DMS 273 (cell line): ENCODE measurements around the gene PLCZ1.
"Not testable (repeated sequence)": the region's sequence is repeated elsewhere in the genome, so short reads cannot be mapped to it uniquely, and the experiment has no call there.

Source experiments
- DNase-seq: peaks from one replicate; lab custom pipeline; 2025; ENCODE audit not compliant: unreplicated experiment; lab: John Stamatoyannopoulos, UW

Gene PLCZ1

DNA sequence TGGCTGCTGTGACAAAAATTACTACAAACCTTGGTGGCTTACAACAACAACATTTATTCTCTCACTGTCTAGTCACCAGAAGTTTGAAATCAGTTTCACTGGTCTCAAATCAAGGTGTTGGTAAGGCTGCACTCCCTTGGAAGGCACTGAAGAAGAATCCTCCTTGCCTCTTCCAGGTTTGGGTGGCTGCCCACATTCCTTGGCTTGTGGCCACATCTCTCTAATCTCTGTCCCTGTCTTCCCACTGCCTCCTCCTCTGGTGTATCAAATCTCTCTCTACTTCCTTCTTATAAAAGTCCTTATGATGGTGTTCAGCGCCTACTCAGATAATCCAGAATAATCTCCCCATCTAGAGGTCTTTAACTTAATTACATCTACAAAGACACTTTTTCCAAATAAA, 31.0 kb downstream of the PLCZ1 start:
- DNase-seq: no peak

GRCh38 chr12:18703911-18704310, 33.9 kb downstream of the PLCZ1 start:
- DNase-seq: no peak

DNA sequence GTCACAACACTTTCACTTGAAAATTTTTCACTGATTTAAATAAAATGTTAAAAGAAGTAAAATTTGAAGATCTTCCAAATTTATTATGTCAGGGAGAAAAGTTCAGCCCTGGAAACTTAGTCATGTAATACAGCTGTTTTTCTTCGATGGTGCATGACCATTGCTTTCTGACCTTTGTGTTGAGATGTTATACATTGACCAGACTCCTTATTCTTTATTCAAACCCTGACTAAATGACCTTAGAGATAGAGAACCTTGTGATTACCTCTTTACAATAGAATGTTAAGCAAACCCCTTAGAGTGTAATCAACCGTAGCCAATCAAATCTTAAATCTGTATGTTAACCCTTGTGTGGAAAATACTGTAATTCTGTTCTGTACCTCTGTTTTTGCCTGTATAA, 34.5 kb downstream of the PLCZ1 start:
- no peak for DNase-seq

DNA sequence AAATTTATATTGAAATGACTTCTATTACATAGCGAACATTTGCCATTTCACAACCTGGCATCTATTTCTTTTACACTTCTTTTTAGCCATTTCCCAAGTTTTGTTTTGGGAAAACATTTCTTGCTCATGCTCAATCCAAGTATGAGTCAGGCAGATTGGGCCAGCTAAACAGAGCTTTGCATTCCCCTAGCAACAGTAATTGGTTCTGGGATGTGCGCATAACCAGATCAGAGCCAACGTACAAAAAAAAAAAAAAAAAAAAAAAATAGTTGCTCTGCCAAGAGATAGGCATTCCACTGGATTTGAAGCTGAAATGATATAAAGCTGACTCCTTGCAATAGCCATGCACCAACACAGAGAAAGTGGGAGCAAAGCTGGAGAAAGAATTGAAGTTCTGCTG, 37.5 kb downstream of the PLCZ1 start:
- DNase-seq: no peak

GRCh38 chr12:18696971-18697602, 40.7 kb downstream of the PLCZ1 start:
- no peak for DNase-seq

- not testable (repeated sequence) for DNase-seq
Observed at GRCh38 chr12:18693986-18694385, 43.8 kb downstream of the PLCZ1 start.

DNA sequence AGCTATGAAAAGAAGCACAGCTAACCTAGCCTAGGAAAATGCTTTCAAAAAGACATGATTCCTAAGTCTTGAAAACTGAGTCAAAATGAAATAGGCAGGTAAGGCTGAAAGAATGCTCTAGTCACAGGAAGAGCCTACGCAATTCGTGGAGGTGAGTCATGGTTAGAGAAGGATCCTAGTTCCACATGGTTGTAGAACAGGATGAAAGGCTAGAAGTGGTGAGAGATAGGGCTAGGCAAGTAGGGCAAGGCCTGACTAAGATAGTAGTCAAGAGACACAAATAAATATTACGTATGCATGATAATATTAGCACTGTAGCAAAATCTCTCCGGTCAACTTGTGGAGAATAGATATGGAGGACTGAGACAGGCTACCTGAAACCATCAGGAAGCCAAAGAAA, 47.2 kb downstream of the PLCZ1 start:
- DNase-seq: no peak

DNA sequence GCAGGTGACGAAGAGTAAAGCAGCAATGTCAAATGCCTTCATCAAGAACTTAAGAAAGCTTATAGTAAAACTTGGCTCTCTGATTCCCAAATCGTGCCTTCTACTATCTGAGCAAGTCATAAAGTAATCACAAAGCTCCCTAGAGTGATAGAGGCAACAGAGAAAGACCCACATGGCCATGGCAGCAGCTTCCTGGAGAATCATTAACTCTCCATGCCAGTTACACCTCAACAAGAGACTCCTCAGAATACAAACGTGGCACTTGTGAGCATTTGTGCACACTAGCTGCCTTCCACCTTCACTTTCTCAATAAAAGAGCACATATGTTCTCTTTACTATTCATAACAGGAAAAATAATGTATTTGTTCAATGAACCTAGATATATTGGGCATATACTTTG, 48.0 kb downstream of the PLCZ1 start:
- DNase-seq: no peak

DNA sequence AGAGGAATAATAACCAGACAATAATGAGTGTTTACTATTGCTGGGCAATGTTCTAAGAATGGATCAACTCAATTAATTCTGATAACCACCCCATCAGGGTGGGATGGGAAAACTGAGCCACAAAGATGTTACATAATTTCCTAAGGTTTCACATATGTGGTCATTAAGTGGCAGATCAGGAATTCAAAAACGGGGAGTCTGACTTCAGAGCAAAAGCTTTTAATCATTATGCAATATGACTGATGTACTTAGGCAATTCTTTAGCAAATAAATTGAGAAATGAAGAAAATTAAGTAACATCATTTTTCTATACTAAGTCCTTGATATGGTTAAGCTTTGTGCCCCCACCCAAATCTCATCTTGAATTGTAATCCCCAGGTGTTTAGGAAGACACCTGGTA, 53.4 kb downstream of the PLCZ1 start:
- no peak for DNase-seq

- no peak for DNase-seq
Observed at GRCh38 chr12:18683327-18684013, 54.3 kb downstream of the PLCZ1 start.

GRCh38 chr12:18681818-18682217, 56.0 kb downstream of the PLCZ1 start:
- no peak for DNase-seq

DNA sequence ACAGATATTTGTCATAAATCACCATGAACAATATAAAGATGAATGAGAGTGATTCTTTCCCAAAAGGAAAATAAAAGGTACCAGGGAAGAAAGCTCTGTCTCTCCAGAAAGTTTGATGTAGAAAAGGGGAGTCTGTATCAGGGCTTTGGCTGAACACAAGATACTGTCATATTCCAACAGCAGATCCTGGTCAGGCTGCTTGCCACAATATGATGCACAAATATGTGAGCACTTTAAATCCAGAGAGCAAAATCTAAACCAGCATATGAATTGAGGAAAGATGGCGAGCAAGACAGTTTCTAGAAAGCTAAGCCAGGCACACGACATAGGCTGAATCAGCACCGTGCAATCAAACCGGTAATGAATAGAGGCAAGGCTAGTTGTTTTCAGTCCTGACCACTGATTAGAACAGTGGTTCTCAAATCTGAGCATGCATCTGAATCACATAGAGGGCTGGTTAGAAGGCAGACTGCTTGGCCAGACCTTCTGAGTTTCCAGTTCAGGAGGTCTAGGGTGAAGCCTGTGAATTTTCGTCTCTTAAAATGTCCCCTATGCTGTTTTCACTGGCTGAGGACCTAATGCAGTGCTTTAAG, 60.7 kb downstream of the PLCZ1 start:
- DNase-seq: no peak

DNA sequence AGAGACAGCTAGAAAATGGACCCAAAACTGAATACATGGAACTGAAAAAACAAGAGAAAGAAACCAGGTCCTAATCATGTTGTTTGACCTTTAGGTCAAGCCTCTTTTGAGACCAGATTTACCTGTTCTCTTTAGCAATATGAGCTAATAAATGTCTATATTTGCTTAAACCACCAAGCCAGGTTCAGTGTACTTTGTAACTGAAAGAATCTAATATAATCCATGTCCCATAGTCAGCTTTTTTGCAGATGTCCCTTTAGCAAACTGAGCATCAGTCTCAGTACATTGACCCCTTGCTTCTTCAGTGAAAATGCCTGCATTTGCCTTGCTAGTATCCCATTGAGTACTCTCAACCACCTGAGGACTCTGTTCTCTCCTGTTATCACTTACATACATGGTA, 61.7 kb downstream of the PLCZ1 start:
- DNase-seq: no peak

DNA sequence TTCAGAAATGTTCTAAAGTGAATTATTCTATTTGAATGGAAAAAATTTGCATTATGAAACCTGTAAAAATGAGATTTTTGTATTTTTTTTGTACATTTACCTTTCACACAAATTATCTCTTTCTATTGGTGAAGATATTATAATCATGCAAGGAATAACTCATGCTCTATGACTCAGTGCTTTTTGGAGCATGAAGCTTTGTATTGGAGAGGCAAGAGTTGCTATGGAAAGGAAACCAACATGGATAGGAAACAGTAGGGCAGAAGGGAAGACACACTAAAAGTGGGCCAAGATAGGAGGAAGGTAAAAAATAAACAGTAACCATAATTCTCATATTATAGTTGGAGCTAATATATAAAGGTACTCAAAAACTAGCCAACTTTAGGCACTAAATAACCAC, 79.0 kb downstream of the PLCZ1 start:
- DNase-seq: no peak

DNA sequence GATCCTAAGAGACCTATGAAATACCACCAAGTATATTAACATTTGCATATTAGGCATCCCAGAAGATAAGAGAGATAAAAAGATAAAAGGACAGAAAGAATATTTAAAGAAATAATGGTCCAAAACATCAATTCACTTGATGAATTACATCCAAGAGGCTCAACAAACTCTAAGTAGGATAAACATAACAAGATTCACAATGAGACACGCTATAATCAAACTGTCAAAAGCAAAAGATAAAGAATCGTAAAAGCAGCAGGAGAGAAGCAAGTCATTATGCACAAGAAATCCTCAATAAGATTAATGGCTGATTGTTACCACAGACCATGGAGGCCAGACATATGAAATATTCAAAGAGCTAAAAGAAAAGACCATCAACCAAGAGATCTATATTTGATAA, 79.6 kb downstream of the PLCZ1 start:
- DNase-seq: no peak

- DNase-seq: no peak
Observed at GRCh38 chr12:18655351-18655750, 82.5 kb downstream of the PLCZ1 start.

DNA sequence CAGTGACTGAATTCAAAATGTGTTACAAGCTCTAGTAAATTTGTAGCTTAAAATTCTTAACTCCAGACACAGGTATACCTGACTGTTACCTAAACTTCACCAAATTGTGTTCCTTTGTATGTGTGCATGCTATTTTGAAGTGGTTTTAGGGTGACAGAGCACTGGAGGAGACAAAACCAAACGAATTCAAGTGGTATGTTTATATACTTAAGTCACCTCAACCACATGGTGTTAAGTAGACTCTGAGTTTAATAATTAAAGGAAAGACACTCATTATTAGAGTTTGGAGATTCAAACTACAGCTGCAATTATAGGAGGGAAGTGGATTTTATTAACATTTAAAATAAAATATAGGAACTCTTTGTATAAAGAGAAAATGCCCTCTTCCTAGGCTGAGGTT, 84.3 kb downstream of the PLCZ1 start:
- no peak for DNase-seq

GRCh38 chr12:18652596-18652995, 85.2 kb downstream of the PLCZ1 start:
- no peak for DNase-seq

GRCh38 chr12:18651525-18651924, 86.3 kb downstream of the PLCZ1 start:
- DNase-seq: no peak

GRCh38 chr12:18646286-18646890, 91.4 kb downstream of the PLCZ1 start:
- no peak for DNase-seq

GRCh38 chr12:18644564-18644963, 93.2 kb downstream of the PLCZ1 start:
- DNase-seq: no peak

- no peak for DNase-seq
Observed at GRCh38 chr12:18643681-18644080, 94.1 kb downstream of the PLCZ1 start.
